Loucy (cell line): ENCODE data around the gene EGLN2.
"Not testable (repeated sequence)": the region's sequence is repeated elsewhere in the genome, so short reads cannot be mapped to it uniquely, and the experiment has no call there.

Source experiments
- H2AFZ ChIP-seq: fragments of 200-600 bp; sonication (generic); 2 replicates; pipeline ENCODE4 v1.6.0; 2016; ENCODE audit warnings: antibody characterized with exemption, mild to moderate bottlenecking, low read length, moderate library complexity
- H3F3A ChIP-seq: fragments of 200-600 bp; 2 replicates; pipeline ENCODE4 v1.6.0; 2016; ENCODE audit warnings: antibody characterized with exemption, low read depth, mild to moderate bottlenecking
- H3K27me3 ChIP-seq: fragments of 200-600 bp; sonication (generic); 2 replicates; pipeline ENCODE4 v1.6.1; 2014; ENCODE audit warnings: low read length, mild to moderate bottlenecking; ENCODE audit not compliant: insufficient read depth, poor library complexity, severe bottlenecking
- H3K36me3 ChIP-seq: fragments of 200-600 bp; sonication (generic); 2 replicates; pipeline ENCODE4 v1.6.1; 2016; ENCODE audit warnings: low read length; ENCODE audit not compliant: insufficient read depth
- H3K4me1 ChIP-seq: fragments of 200-600 bp; sonication (generic); 2 replicates; pipeline ENCODE4 v1.5.1; 2014; ENCODE audit warnings: low read length, mild to moderate bottlenecking; ENCODE audit not compliant: insufficient read depth, poor library complexity, severe bottlenecking
- H3K4me2 ChIP-seq: fragments of 200-600 bp; sonication (generic); 2 replicates; pipeline ENCODE4 v1.6.0; 2014; ENCODE audit warnings: antibody characterized with exemption, low read length, low read depth, mild to moderate bottlenecking; ENCODE audit not compliant: poor library complexity, severe bottlenecking
- H3K4me3 ChIP-seq: fragments of 200-600 bp; sonication (generic); 2 replicates; pipeline ENCODE4 v1.5.1; 2014; ENCODE audit warnings: low read length, mild to moderate bottlenecking, mixed read lengths; ENCODE audit not compliant: poor library complexity, severe bottlenecking
- H3K79me2 ChIP-seq: fragments of 200-600 bp; sonication (generic); 2 replicates; pipeline ENCODE4 v1.6.1; 2014; ENCODE audit warnings: low read length; ENCODE audit not compliant: insufficient read depth
- H3K9ac ChIP-seq: fragments of 200-600 bp; sonication (generic); 2 replicates; pipeline ENCODE4 v1.6.0; 2014; ENCODE audit warnings: mild to moderate bottlenecking, low read depth, low read length, moderate library complexity; ENCODE audit not compliant: poor library complexity, severe bottlenecking
- H3K9me2 ChIP-seq: fragments of 200-600 bp; sonication (generic); replicated peaks from 2 replicates; pipeline ENCODE4 v1.6.1; 2016; ENCODE audit warnings: low read depth, low read length, mixed read lengths
- H3K9me3 ChIP-seq: fragments of 200-600 bp; sonication (generic); 2 replicates; pipeline ENCODE4 v1.6.1; 2014; ENCODE audit warnings: mild to moderate bottlenecking, antibody characterized with exemption, low read length, low read depth; ENCODE audit not compliant: insufficient read depth
- H4K20me1 ChIP-seq: fragments of 200-600 bp; sonication (generic); 2 replicates; pipeline ENCODE4 v1.6.0; 2014; ENCODE audit warnings: antibody characterized with exemption, low read length, mild to moderate bottlenecking; ENCODE audit not compliant: insufficient read depth, poor library complexity, severe bottlenecking
- EZH2phosphoT487 ChIP-seq: fragments of 200-600 bp; IDR thresholded peaks from 2 replicates; pipeline ENCODE4 v1.6.1; 2018; ENCODE audit warnings: antibody characterized with exemption, mild to moderate bottlenecking, moderate library complexity, borderline replicate concordance
- TF ChIP-seq, protein P1 (sequence below): fragments of 200-600 bp; sonication (generic); conservative IDR thresholded peaks from 2 replicates; pipeline ENCODE4 v1.5.1; 2014; ENCODE audit warnings: mild to moderate bottlenecking, antibody characterized with exemption, low read length

EGLN2 gene

DNA sequence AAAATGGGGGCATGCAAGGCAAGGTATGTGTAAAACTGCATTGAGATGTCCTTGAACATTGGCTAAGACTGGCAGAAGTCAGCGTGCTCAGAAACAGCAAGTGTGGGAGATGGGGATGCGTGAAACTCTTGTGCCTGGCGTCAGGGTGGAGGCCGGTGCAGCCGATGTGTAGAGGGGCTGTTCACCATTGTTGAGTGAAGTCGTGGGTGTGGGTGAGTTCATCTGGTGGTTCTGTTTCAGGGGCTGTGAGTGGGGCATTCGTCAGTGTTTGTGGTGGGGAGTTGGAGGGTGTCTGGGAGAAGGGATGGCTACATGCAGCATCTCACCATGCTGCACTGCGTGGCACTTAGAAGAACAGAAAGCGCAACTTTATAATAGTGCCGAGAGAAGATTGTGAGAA, 35.0 kb upstream of the EGLN2 start:
- Histone ChIP-seq H3K79me2 (peaks cover 37% of the 10 kb centered on the region), H4K20me1 (peaks cover 16% of the 10 kb centered on the region), H3F3A (no peaks in the 10 kb centered on the region), H3K27me3 (no peaks in the 10 kb centered on the region), H3K9me3 (no peaks in the 10 kb centered on the region), H3K4me1 (no peaks in the 10 kb centered on the region), H3K9ac (no peak overlapping the region), H3K9me2 (no peaks in the 10 kb centered on the region), H3K4me2 (no peak overlapping the region), H2AFZ (no peak overlapping the region), H3K36me3 (peaks cover 75% of the 10 kb centered on the region; the same call in 1 of the 2 replicates), H3K4me3 (no peak overlapping the region)
- no peak for TF ChIP-seq EZH2phosphoT487
- TF ChIP-seq, protein P1, sequence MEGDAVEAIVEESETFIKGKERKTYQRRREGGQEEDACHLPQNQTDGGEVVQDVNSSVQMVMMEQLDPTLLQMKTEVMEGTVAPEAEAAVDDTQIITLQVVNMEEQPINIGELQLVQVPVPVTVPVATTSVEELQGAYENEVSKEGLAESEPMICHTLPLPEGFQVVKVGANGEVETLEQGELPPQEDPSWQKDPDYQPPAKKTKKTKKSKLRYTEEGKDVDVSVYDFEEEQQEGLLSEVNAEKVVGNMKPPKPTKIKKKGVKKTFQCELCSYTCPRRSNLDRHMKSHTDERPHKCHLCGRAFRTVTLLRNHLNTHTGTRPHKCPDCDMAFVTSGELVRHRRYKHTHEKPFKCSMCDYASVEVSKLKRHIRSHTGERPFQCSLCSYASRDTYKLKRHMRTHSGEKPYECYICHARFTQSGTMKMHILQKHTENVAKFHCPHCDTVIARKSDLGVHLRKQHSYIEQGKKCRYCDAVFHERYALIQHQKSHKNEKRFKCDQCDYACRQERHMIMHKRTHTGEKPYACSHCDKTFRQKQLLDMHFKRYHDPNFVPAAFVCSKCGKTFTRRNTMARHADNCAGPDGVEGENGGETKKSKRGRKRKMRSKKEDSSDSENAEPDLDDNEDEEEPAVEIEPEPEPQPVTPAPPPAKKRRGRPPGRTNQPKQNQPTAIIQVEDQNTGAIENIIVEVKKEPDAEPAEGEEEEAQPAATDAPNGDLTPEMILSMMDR, result no peak

DNA sequence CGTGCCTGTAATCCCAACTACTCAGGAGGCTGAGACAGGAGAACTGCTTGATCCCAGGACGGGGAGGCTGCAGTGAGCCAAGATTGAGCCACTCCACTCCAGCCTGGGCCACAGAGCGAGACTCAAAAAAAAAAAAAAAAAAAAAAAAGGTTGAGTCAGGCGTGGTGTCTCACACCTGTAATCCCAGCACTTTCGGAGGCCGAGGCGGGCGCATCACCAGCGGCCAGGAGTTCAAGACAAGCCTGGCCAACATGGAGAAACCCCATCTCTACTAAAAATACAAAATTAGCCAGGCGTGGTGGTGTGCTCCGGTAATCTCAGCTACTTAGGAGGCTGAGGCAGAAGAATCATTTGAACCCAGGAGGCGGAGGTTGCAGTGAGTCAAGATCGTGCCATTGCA, 32.6 kb upstream of the EGLN2 start:
- not testable (repeated sequence) for H3K9me3 ChIP-seq, H3K4me3 ChIP-seq, H3F3A ChIP-seq, H3K4me1 ChIP-seq, H3K27me3 ChIP-seq, H4K20me1 ChIP-seq, H3K4me2 ChIP-seq, H2AFZ ChIP-seq, H3K9me2 ChIP-seq, H3K9ac ChIP-seq
- Histone ChIP-seq H3K36me3 (peaks cover 52% of the 10 kb centered on the region; the same call in 1 of the 2 replicates), H3K79me2 (peaks cover 18% of the 10 kb centered on the region)

DNA sequence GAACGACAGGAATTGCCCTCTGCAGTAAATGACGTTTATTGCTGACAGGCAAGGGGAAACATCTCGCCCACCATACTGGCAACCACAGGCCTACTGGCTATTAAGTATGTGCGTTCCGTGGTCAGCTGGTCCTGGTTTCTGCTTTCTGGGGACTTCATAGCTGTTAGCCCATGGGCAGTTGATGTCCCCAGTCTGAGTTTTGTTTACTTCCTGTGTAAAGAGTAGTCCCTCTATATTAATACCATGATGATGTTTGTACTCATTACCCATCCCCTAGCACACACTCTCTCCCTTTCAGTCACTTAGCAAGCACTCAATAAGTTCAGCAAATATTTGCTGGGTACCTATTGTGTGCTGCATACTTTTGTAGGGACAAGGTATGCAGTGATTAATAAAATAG, 30.1 kb upstream of the EGLN2 start:
- no peaks in the 10 kb centered on the region for H3K9me3 ChIP-seq
- no peak overlapping the region for H3K9ac ChIP-seq
- 0 out of 2 replicates have a peak, but pooled peaks cover 4% of the 10 kb centered on the region for H3F3A ChIP-seq
- no peak overlapping the region for H3K4me2 ChIP-seq
- H2AFZ ChIP-seq, result no peak overlapping the region
- no peak overlapping the region for H3K4me3 ChIP-seq
- TF ChIP-seq, protein P1, result no peak
- no peak for TF ChIP-seq EZH2phosphoT487
- H4K20me1 ChIP-seq, result no peaks in the 10 kb centered on the region
- peaks cover 4% of the 10 kb centered on the region for H3K4me1 ChIP-seq
- H3K9me2 ChIP-seq, result no peaks in the 10 kb centered on the region
- no peaks in the 10 kb centered on the region for H3K79me2 ChIP-seq
- H3K36me3 ChIP-seq, result peaks cover 27% of the 10 kb centered on the region; the same call in 1 of the 2 replicates
- H3K27me3 ChIP-seq, result no peaks in the 10 kb centered on the region

DNA sequence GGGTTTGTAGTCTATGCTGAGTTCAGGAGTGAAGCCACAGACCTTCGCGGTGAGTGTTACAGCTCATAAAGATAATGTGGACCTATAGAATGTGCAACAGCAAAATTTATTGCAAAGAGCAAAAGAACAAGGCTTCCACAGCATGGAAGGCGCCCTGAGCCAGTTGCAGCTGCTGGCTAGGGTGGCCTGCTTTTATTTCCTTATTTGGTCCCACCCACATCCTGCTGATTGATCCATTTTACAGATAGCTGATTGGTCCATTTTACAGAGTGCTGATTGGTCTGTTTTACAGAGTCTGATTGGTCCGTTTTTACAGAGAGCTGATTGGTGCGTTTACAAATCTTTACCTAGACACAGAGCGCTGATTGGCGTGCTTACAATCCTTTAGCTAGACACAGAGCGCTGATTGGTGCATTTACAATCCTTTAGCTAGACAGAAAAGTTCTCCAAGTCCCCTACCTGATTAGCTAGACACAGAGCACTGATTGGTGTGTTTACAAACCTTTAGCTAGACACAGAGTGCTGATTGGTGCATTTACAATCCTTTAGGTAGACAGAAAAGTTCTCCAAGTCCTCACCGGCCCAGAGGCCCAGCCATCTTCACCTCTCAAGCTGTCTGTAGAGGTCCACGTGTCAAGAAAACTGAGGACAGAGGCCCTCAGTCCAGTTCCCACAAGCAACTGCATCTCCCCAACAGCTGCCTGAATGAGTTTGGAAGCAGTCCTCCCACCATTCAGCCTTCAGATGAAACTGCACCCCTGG, 27.7 kb upstream of the EGLN2 start:
- H3K27me3 ChIP-seq, H3K9me3 ChIP-seq, H3K79me2 ChIP-seq, H2AFZ ChIP-seq, H3K4me3 ChIP-seq, H3K9me2 ChIP-seq, H4K20me1 ChIP-seq, H3K36me3 ChIP-seq, H3F3A ChIP-seq, H3K4me2 ChIP-seq: not testable (repeated sequence)
- H3K9ac ChIP-seq, result peak overlapping the region; percentile 42
- peaks cover 11% of the 10 kb centered on the region for H3K4me1 ChIP-seq
